HEK293 (cell line): ENCODE measurements around the gene SLC35E3.

Source experiments
- EGR2 ChIP-seq: fragments of 450-650 bp; formaldehyde crosslinking; IDR thresholded peaks from 2 replicates; pipeline ENCODE4 v1.5.1; 2016; ENCODE audit warnings: low read depth, missing biosample characterization, missing genetic modification characterization
- HOXC10 ChIP-seq: sonication (generic); formaldehyde crosslinking; IDR thresholded peaks from 2 replicates; pipeline ENCODE4 v1.8.1; 2023; ENCODE audit warnings: mild to moderate bottlenecking, missing genetic modification reagents
- WT1 ChIP-seq: fragments of 450-650 bp; formaldehyde crosslinking; IDR thresholded peaks from 2 replicates; pipeline ENCODE4 v1.5.1; 2016; ENCODE audit warnings: missing biosample characterization, missing genetic modification characterization
- ZBTB8A ChIP-seq: fragments of 450-650 bp; formaldehyde crosslinking; IDR thresholded peaks from 2 replicates; pipeline ENCODE4 v1.5.1; 2016; ENCODE audit warnings: missing biosample characterization, missing genetic modification characterization
- ZFP37 ChIP-seq: fragments of 450-650 bp; formaldehyde crosslinking; IDR thresholded peaks from 2 replicates; pipeline ENCODE4 v1.5.1; 2016; ENCODE audit warnings: missing biosample characterization, missing genetic modification characterization
- ZIC2 ChIP-seq: fragments of 450-650 bp; formaldehyde crosslinking; IDR thresholded peaks from 2 replicates; pipeline ENCODE4 v1.5.1; 2016; ENCODE audit warnings: missing biosample characterization, missing genetic modification characterization
- ZNF335 ChIP-seq: fragments of 450-650 bp; formaldehyde crosslinking; conservative IDR thresholded peaks from 2 replicates; pipeline ENCODE4 v1.5.1; 2016; ENCODE audit warnings: missing biosample characterization, missing genetic modification characterization
- ZNF394 ChIP-seq: fragments of 450-650 bp; formaldehyde crosslinking; IDR thresholded peaks from 2 replicates; pipeline ENCODE4 v1.5.1; 2016; ENCODE audit warnings: missing biosample characterization, missing genetic modification characterization, mild to moderate bottlenecking, moderate library complexity, borderline replicate concordance
- ZNF423 ChIP-seq: fragments of 450-650 bp; formaldehyde crosslinking; IDR thresholded peaks from 2 replicates; pipeline ENCODE4 v1.5.1; 2016; ENCODE audit warnings: missing biosample characterization, missing genetic modification characterization
- ZNF544 ChIP-seq: fragments of 450-650 bp; formaldehyde crosslinking; IDR thresholded peaks from 2 replicates; pipeline ENCODE4 v1.5.0; 2017; ENCODE audit warnings: missing biosample characterization, missing genetic modification characterization
- ZNF560 ChIP-seq: fragments of 450-650 bp; formaldehyde crosslinking; IDR thresholded peaks from 2 replicates; pipeline ENCODE4 v1.5.1; 2017; ENCODE audit warnings: missing biosample characterization, missing genetic modification characterization, borderline replicate concordance
- ZNF561 ChIP-seq: fragments of 450-650 bp; IDR thresholded peaks from 2 replicates; pipeline ENCODE4 v1.5.1; 2018; ENCODE audit warnings: missing biosample characterization, missing genetic modification characterization, borderline replicate concordance
- ZNF621 ChIP-seq: fragments of 450-650 bp; formaldehyde crosslinking; IDR thresholded peaks from 2 replicates; pipeline ENCODE4 v1.5.1; 2017; ENCODE audit warnings: missing biosample characterization, missing genetic modification characterization
- ZNF624 ChIP-seq: fragments of 450-650 bp; formaldehyde crosslinking; IDR thresholded peaks from 2 replicates; pipeline ENCODE4 v1.5.1; 2017; ENCODE audit warnings: missing biosample characterization, missing genetic modification characterization
- ZNF629 ChIP-seq: fragments of 450-650 bp; formaldehyde crosslinking; IDR thresholded peaks from 2 replicates; pipeline ENCODE4 v1.5.1; 2017; ENCODE audit warnings: missing biosample characterization, missing genetic modification characterization
- TF ChIP-seq, protein P1 (sequence below): fragments of 450-650 bp; formaldehyde crosslinking; IDR thresholded peaks from 2 replicates; pipeline ENCODE4 v1.5.1; 2016; ENCODE audit warnings: missing biosample characterization, missing genetic modification characterization
- TF ChIP-seq, protein P2 (sequence below): fragments of 450-650 bp; IDR thresholded peaks from 2 replicates; pipeline ENCODE4 v1.5.1; 2018; ENCODE audit warnings: missing biosample characterization, mild to moderate bottlenecking, missing genetic modification characterization
- TF ChIP-seq, protein P3 (sequence below): fragments of 450-650 bp; formaldehyde crosslinking; IDR thresholded peaks from 2 replicates; pipeline ENCODE4 v1.5.1; 2016; ENCODE audit warnings: missing biosample characterization, missing genetic modification characterization
- TF ChIP-seq, protein P4 (sequence below): fragments of 450-650 bp; formaldehyde crosslinking; IDR thresholded peaks from 2 replicates; pipeline ENCODE4 v1.5.1; 2016; ENCODE audit warnings: missing biosample characterization, missing genetic modification characterization
- TF ChIP-seq, protein P5 (sequence below): fragments of 450-650 bp; formaldehyde crosslinking; IDR thresholded peaks from 2 replicates; pipeline ENCODE4 v1.5.1; 2016; ENCODE audit warnings: missing biosample characterization, missing genetic modification characterization
- TF ChIP-seq, protein P6 (sequence below): fragments of 450-650 bp; formaldehyde crosslinking; IDR thresholded peaks from 2 replicates; pipeline ENCODE4 v1.5.1; 2016; ENCODE audit warnings: missing biosample characterization, missing genetic modification characterization
- TF ChIP-seq, protein P7 (sequence below): fragments of 450-650 bp; formaldehyde crosslinking; IDR thresholded peaks from 2 replicates; pipeline ENCODE4 v1.5.1; 2016; ENCODE audit warnings: missing biosample characterization, missing genetic modification characterization
- TF ChIP-seq, protein P8 (sequence below): fragments of 450-650 bp; formaldehyde crosslinking; IDR thresholded peaks from 2 replicates; pipeline ENCODE4 v1.5.1; 2017; ENCODE audit warnings: missing biosample characterization, missing genetic modification characterization

Gene SLC35E3

DNA sequence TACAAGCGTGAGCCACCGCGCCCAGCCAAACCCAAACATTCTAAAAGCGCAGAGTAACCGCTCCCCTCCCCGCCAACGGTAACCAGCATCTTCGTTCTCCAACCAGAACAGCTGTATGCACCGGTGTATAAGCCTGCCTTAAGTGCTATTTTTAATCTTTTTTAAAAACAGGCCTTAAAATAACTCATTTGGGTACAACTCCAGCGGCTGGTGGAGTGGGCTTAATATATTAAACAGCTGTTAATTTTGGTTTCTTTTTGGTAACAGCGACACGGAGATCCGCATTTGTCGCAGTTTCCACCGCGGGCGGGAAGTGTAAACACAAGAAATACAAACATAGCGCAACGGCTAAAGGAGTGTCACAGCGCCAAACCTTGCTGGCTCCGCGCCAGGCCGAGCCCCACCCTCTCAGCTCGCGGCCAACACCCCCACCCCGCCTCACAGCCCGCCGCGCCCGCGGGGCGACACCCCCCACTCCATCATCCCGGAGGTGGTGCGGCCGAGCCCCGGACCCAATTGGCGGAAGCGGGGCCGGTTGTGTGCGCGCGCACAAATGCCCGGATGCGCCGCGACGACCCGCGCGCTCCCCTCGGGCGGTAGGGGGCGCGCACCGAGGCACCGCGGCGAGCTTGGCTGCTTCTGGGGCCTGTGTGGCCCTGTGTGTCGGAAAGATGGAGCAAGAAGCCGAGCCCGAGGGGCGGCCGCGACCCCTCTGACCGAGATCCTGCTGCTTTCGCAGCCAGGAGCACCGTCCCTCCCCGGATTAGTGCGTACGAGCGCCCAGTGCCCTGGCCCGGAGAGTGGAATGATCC, 61.8 kb downstream of the SLC35E3 start, which contains the start of gene MDM2 (continued):
- TF ChIP-seq ZNF560 (tag by site-specific recombination) (no peak), ZNF423 (peak; percentile 25), ZNF544 (tag by site-specific recombination) (no peak), ZNF629 (peak; percentile 58), ZNF394 (tag by site-specific recombination) (peak; percentile 70), ZBTB8A (tag by site-specific recombination) (peak; percentile 96), WT1 (tag by site-specific recombination) (peak; percentile 43; the same call in 1 of the 2 replicates), ZIC2 (peak; percentile 52), ZNF561 (tag by site-specific recombination) (peak; percentile 82), ZFP37 (tag by site-specific recombination) (peak; percentile 70; the same call in 1 of the 2 replicates), ZNF335 (tag by site-specific recombination) (peak; percentile 96), EGR2 (peak; percentile 62; the same call in 1 of the 2 replicates), HOXC10 (0 out of 2 replicates have a peak, but pooled peaks have one; percentile 50), ZNF624 (tag by site-specific recombination) (no peak), ZNF621 (tag by site-specific recombination) (no peak)
- TF ChIP-seq, protein P1, sequence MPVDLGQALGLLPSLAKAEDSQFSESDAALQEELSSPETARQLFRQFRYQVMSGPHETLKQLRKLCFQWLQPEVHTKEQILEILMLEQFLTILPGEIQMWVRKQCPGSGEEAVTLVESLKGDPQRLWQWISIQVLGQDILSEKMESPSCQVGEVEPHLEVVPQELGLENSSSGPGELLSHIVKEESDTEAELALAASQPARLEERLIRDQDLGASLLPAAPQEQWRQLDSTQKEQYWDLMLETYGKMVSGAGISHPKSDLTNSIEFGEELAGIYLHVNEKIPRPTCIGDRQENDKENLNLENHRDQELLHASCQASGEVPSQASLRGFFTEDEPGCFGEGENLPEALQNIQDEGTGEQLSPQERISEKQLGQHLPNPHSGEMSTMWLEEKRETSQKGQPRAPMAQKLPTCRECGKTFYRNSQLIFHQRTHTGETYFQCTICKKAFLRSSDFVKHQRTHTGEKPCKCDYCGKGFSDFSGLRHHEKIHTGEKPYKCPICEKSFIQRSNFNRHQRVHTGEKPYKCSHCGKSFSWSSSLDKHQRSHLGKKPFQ (tag by site-specific recombination): peak; percentile 25; the same call in 1 of the 2 replicates
- TF ChIP-seq, protein P2, sequence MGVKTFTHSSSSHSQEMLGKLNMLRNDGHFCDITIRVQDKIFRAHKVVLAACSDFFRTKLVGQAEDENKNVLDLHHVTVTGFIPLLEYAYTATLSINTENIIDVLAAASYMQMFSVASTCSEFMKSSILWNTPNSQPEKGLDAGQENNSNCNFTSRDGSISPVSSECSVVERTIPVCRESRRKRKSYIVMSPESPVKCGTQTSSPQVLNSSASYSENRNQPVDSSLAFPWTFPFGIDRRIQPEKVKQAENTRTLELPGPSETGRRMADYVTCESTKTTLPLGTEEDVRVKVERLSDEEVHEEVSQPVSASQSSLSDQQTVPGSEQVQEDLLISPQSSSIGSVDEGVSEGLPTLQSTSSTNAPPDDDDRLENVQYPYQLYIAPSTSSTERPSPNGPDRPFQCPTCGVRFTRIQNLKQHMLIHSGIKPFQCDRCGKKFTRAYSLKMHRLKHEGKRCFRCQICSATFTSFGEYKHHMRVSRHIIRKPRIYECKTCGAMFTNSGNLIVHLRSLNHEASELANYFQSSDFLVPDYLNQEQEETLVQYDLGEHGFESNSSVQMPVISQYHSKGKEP (tag by site-specific recombination): peak; percentile 75
- TF ChIP-seq, protein P3, sequence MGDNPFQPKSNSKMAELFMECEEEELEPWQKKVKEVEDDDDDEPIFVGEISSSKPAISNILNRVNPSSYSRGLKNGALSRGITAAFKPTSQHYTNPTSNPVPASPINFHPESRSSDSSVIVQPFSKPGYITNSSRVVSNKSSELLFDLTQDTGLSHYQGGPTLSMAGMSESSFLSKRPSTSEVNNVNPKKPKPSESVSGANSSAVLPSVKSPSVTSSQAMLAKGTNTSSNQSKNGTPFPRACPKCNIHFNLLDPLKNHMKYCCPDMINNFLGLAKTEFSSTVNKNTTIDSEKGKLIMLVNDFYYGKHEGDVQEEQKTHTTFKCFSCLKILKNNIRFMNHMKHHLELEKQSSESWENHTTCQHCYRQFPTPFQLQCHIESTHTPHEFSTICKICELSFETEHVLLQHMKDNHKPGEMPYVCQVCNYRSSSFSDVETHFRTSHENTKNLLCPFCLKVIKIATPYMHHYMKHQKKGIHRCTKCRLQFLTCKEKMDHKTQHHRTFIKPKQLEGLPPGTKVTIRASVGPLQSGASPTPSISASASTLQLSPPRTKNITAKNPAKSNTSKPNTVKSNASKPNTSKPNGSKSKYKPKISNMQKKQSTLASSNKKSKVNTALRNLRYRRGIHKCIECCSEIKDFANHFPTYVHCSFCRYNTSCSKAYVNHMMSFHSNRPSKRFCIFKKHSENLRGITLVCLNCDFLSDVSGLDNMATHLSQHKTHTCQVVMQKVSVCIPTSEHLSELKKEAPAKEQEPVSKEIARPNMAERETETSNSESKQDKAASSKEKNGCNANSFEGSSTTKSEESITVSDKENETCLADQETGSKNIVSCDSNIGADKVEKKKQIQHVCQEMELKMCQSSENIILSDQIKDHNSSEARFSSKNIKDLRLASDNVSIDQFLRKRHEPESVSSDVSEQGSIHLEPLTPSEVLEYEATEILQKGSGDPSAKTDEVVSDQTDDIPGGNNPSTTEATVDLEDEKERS: no peak
- TF ChIP-seq, protein P4, sequence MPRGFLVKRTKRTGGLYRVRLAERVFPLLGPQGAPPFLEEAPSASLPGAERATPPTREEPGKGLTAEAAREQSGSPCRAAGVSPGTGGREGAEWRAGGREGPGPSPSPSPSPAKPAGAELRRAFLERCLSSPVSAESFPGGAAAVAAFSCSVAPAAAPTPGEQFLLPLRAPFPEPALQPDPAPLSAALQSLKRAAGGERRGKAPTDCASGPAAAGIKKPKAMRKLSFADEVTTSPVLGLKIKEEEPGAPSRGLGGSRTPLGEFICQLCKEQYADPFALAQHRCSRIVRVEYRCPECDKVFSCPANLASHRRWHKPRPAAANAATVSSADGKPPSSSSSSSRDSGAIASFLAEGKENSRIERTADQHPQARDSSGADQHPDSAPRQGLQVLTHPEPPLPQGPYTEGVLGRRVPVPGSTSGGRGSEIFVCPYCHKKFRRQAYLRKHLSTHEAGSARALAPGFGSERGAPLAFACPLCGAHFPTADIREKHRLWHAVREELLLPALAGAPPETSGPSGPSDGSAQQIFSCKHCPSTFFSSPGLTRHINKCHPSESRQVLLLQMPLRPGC: peak; percentile 70
- TF ChIP-seq, protein P5, sequence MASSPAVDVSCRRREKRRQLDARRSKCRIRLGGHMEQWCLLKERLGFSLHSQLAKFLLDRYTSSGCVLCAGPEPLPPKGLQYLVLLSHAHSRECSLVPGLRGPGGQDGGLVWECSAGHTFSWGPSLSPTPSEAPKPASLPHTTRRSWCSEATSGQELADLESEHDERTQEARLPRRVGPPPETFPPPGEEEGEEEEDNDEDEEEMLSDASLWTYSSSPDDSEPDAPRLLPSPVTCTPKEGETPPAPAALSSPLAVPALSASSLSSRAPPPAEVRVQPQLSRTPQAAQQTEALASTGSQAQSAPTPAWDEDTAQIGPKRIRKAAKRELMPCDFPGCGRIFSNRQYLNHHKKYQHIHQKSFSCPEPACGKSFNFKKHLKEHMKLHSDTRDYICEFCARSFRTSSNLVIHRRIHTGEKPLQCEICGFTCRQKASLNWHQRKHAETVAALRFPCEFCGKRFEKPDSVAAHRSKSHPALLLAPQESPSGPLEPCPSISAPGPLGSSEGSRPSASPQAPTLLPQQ (tag by site-specific recombination): peak; percentile 33; the same call in 1 of the 2 replicates
- TF ChIP-seq, protein P6, sequence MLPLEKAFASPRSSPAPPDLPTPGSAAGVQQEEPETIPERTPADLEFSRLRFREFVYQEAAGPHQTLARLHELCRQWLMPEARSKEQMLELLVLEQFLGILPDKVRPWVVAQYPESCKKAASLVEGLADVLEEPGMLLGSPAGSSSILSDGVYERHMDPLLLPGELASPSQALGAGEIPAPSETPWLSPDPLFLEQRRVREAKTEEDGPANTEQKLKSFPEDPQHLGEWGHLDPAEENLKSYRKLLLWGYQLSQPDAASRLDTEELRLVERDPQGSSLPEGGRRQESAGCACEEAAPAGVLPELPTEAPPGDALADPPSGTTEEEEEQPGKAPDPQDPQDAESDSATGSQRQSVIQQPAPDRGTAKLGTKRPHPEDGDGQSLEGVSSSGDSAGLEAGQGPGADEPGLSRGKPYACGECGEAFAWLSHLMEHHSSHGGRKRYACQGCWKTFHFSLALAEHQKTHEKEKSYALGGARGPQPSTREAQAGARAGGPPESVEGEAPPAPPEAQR (tag by site-specific recombination): no peak
- TF ChIP-seq, protein P7, sequence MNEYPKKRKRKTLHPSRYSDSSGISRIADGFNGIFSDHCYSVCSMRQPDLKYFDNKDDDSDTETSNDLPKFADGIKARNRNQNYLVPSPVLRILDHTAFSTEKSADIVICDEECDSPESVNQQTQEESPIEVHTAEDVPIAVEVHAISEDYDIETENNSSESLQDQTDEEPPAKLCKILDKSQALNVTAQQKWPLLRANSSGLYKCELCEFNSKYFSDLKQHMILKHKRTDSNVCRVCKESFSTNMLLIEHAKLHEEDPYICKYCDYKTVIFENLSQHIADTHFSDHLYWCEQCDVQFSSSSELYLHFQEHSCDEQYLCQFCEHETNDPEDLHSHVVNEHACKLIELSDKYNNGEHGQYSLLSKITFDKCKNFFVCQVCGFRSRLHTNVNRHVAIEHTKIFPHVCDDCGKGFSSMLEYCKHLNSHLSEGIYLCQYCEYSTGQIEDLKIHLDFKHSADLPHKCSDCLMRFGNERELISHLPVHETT (tag by site-specific recombination): 0 out of 2 replicates have a peak, but pooled peaks have one; percentile 13
- TF ChIP-seq, protein P8, sequence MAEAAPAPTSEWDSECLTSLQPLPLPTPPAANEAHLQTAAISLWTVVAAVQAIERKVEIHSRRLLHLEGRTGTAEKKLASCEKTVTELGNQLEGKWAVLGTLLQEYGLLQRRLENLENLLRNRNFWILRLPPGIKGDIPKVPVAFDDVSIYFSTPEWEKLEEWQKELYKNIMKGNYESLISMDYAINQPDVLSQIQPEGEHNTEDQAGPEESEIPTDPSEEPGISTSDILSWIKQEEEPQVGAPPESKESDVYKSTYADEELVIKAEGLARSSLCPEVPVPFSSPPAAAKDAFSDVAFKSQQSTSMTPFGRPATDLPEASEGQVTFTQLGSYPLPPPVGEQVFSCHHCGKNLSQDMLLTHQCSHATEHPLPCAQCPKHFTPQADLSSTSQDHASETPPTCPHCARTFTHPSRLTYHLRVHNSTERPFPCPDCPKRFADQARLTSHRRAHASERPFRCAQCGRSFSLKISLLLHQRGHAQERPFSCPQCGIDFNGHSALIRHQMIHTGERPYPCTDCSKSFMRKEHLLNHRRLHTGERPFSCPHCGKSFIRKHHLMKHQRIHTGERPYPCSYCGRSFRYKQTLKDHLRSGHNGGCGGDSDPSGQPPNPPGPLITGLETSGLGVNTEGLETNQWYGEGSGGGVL (tag by site-specific recombination): peak; percentile 79; the same call in 1 of the 2 replicates
